NCI-H2196 (cell line): ENCODE data around the gene PPP1R13B.
"Not testable (repeated sequence)": the region's sequence is repeated elsewhere in the genome, so short reads cannot be mapped to it uniquely, and the experiment has no call there.

ENCODE experiments used
- DNase-seq: peaks from one replicate; lab custom pipeline; 2025; ENCODE audit not compliant: unreplicated experiment; lab: John Stamatoyannopoulos, UW

Gene PPP1R13B

GRCh38 chr14:103859416-103860202 is 12.2 kb upstream of the PPP1R13B start:
- DNase-seq, result no peak

- no peak for DNase-seq
Measured at GRCh38 chr14:103858063-103858781, 10.8 kb upstream of the PPP1R13B start.

- no peak for DNase-seq
Measured at GRCh38 chr14:103857256-103857655, 9.9 kb upstream of the PPP1R13B start.

GRCh38 chr14:103856607-103857006 is 9.2 kb upstream of the PPP1R13B start:
- no peak for DNase-seq

GRCh38 chr14:103856105-103856504 is 8.7 kb upstream of the PPP1R13B start:
- DNase-seq, result no peak

- no peak for DNase-seq
Measured at GRCh38 chr14:103855734-103856095, 8.3 kb upstream of the PPP1R13B start.

GRCh38 chr14:103854822-103855733 is 7.7 kb upstream of the PPP1R13B start:
- DNase-seq, result peak; percentile 52

GRCh38 chr14:103854017-103854808 is 6.8 kb upstream of the PPP1R13B start:
- no peak for DNase-seq

- no peak for DNase-seq
Measured at GRCh38 chr14:103849151-103849886, 1.9 kb upstream of the PPP1R13B start.

GRCh38 chr14:103848175-103849077 is 1.1 kb upstream of the PPP1R13B start:
- no peak for DNase-seq

- no peak for DNase-seq
Measured at GRCh38 chr14:103846543-103847450, 578 bp downstream of the PPP1R13B start.

GRCh38 chr14:103846097-103846496 is 1.3 kb downstream of the PPP1R13B start:
- no peak for DNase-seq

GRCh38 chr14:103845327-103845726 is 2.0 kb downstream of the PPP1R13B start:
- DNase-seq, result no peak

GRCh38 chr14:103841265-103841664 is 6.1 kb downstream of the PPP1R13B start:
- not testable (repeated sequence) for DNase-seq

- DNase-seq, result no peak
Measured at GRCh38 chr14:103840014-103840413, 7.4 kb downstream of the PPP1R13B start.

GRCh38 chr14:103839579-103839978 is 7.8 kb downstream of the PPP1R13B start:
- no peak for DNase-seq

- no peak for DNase-seq
Measured at GRCh38 chr14:103838117-103838516, 9.3 kb downstream of the PPP1R13B start.
